GM19468 (cell line): Measurements from ENCODE around the gene OR6J1.
"Not testable (repeated sequence)": the region's sequence is repeated elsewhere in the genome, so short reads cannot be mapped to it uniquely, and the experiment has no call there.

Experiments used
- ATAC-seq: cut with Tn5 transposase; IDR thresholded peaks from one replicate; pipeline ENCODE4 v1.9.1; 2021; ENCODE audit warnings: mild to moderate bottlenecking, moderate library complexity, moderate number of reproducible peaks; ENCODE audit not compliant: unreplicated experiment; ENCODE audit errors: extremely low read depth

Gene OR6J1

GRCh38 chr14:22644305-22644635 lies at the start of gene OR6J1:
TSS of gene OR6J1 (minus strand) at chr14:22644352. CDS start at chr14:22634811, 9,541 bp downstream.
- ATAC-seq = no peak

GRCh38 chr14:22692194-22692593 lies 48.0 kb upstream of the OR6J1 start:
- no peak for ATAC-seq

GRCh38 chr14:22691171-22691570 lies 47.0 kb upstream of the OR6J1 start:
- no peak for ATAC-seq

GRCh38 chr14:22689199-22689598 lies 45.0 kb upstream of the OR6J1 start:
- no peak for ATAC-seq

GRCh38 chr14:22687969-22688368 lies 43.8 kb upstream of the OR6J1 start:
- ATAC-seq = not testable (repeated sequence)

GRCh38 chr14:22686176-22686611 lies 42.0 kb upstream of the OR6J1 start:
- not testable (repeated sequence) for ATAC-seq

- no peak for ATAC-seq
Observed at GRCh38 chr14:22685467-22685866, 41.3 kb upstream of the OR6J1 start.

GRCh38 chr14:22683428-22683827 lies 39.3 kb upstream of the OR6J1 start:
- not testable (repeated sequence) for ATAC-seq

GRCh38 chr14:22678221-22678620 lies 34.1 kb upstream of the OR6J1 start:
- ATAC-seq = no peak

- ATAC-seq = not testable (repeated sequence)
Observed at GRCh38 chr14:22677551-22677950, 33.4 kb upstream of the OR6J1 start.

- ATAC-seq = no peak
Observed at GRCh38 chr14:22671622-22672021, 27.5 kb upstream of the OR6J1 start.

- ATAC-seq = no peak
Observed at GRCh38 chr14:22668863-22669262, 24.7 kb upstream of the OR6J1 start.

GRCh38 chr14:22668417-22668816 lies 24.3 kb upstream of the OR6J1 start:
- ATAC-seq = no peak

- ATAC-seq = no peak
Observed at GRCh38 chr14:22667881-22668280, 23.7 kb upstream of the OR6J1 start.

- no peak for ATAC-seq
Observed at GRCh38 chr14:22666203-22666893, 22.2 kb upstream of the OR6J1 start.

GRCh38 chr14:22664261-22664660 lies 20.1 kb upstream of the OR6J1 start:
- ATAC-seq = no peak

- no peak for ATAC-seq
Observed at GRCh38 chr14:22660654-22661053, 16.5 kb upstream of the OR6J1 start.

- ATAC-seq = no peak
Observed at GRCh38 chr14:22658946-22659345, 14.8 kb upstream of the OR6J1 start.

- no peak for ATAC-seq
Observed at GRCh38 chr14:22657861-22658260, 13.7 kb upstream of the OR6J1 start.

- no peak for ATAC-seq
Observed at GRCh38 chr14:22656945-22657731, 13.0 kb upstream of the OR6J1 start.

GRCh38 chr14:22656226-22656625 lies 12.1 kb upstream of the OR6J1 start:
- ATAC-seq = no peak
